HG02973 (cell line): ENCODE data around the gene PRDM12.

Experiments used
- ATAC-seq: cut with Tn5 transposase; IDR thresholded peaks from one replicate; pipeline ENCODE4 v1.9.1; 2021; ENCODE audit warnings: moderate library complexity; ENCODE audit not compliant: unreplicated experiment

The PRDM12 gene

GRCh38 chr9:130635721-130636647 lies 28.4 kb upstream of the PRDM12 start:
- no peak for ATAC-seq

GRCh38 chr9:130636648-130637020 lies 27.8 kb upstream of the PRDM12 start:
- no peak for ATAC-seq

GRCh38 chr9:130638284-130639123 lies 25.9 kb upstream of the PRDM12 start:
- ATAC-seq, result no peak

- no peak for ATAC-seq
These were observed 25.1 kb upstream of the PRDM12 start for GRCh38 chr9:130639124-130639765.

GRCh38 chr9:130639866-130640555 lies 24.4 kb upstream of the PRDM12 start:
- ATAC-seq, result no peak

- ATAC-seq, result no peak
These were observed 23.7 kb upstream of the PRDM12 start for GRCh38 chr9:130640681-130641080.

- ATAC-seq, result no peak
These were observed 21.5 kb upstream of the PRDM12 start for GRCh38 chr9:130642926-130643325.

- no peak for ATAC-seq
These were observed 13.2 kb upstream of the PRDM12 start for GRCh38 chr9:130651221-130651620.

- no peak for ATAC-seq
These were observed 12.6 kb upstream of the PRDM12 start for GRCh38 chr9:130651752-130652151.

- ATAC-seq, result no peak
These were observed 9.5 kb upstream of the PRDM12 start for GRCh38 chr9:130654879-130655278.

GRCh38 chr9:130658893-130659698 lies 5.3 kb upstream of the PRDM12 start:
- no peak for ATAC-seq

- no peak for ATAC-seq
These were observed 4.6 kb upstream of the PRDM12 start for GRCh38 chr9:130659699-130660248.

- ATAC-seq, result no peak
These were observed 4.1 kb upstream of the PRDM12 start for GRCh38 chr9:130660326-130660682.

- no peak for ATAC-seq
These were observed 3.5 kb upstream of the PRDM12 start for GRCh38 chr9:130660683-130661450.

GRCh38 chr9:130661451-130662098 lies 2.8 kb upstream of the PRDM12 start:
- no peak for ATAC-seq

GRCh38 chr9:130662099-130662969 lies 2.1 kb upstream of the PRDM12 start:
- no peak for ATAC-seq

GRCh38 chr9:130662970-130663257 lies 1.5 kb upstream of the PRDM12 start:
- no peak for ATAC-seq
